Right lobe of liver (tissue), 4 donors: ENCODE measurements around the gene MARVELD1.

ENCODE experiments used
- CTCF ChIP-seq, 4 donors: fragments of 200-600 bp in 3 of 4; fragments of 450-650 bp in 1 of 4; IDR thresholded peaks; one replicate each; pipeline versions ENCODE4 v1.5.1 to v1.8.0; 2016 to 2022; ENCODE audit warnings: antibody characterized with exemption in 4 of 4, mild to moderate bottlenecking in 2 of 4
- POLR2A ChIP-seq: fragments of 450-650 bp; IDR thresholded peaks from one replicate; pipeline ENCODE4 v1.6.1; 2017; ENCODE audit warnings: antibody characterized with exemption, mild to moderate bottlenecking
- donor health status: DM: no; HTN: no; CAD: no.
- donor health status: DM: no; HTN: no; CAD: no.
- donor health status: DM: no; HTN: yes; CAD: no.

- TF ChIP-seq CTCF (IDR thresholded peaks at IDR 0.05) (peak in 1 of 4 donors; percentile 1), POLR2A (no peak)
Observed at GRCh38 chr10:97732052-97732359, 18.5 kb downstream of the MARVELD1 start.
